ELR (cell line): ENCODE measurements around the gene AKT3.

Source experiments
- DNase-seq: peaks from one replicate; pipeline ENCODE4 v3.0.0-alpha.2; 2015; ENCODE audit warnings: low read depth

Gene AKT3

GRCh38 chr1:243487649-243488227 lies 362.3 kb downstream of the AKT3 start:
- DNase-seq: no peak

GRCh38 chr1:243487036-243487648 lies 362.9 kb downstream of the AKT3 start:
- DNase-seq: no peak

GRCh38 chr1:243483952-243484351 lies 366.1 kb downstream of the AKT3 start:
- DNase-seq: no peak

GRCh38 chr1:243483071-243483771 lies 366.8 kb downstream of the AKT3 start:
- no peak for DNase-seq

GRCh38 chr1:243482141-243483022 lies 367.7 kb downstream of the AKT3 start:
- DNase-seq: peak; percentile 19

GRCh38 chr1:243481101-243481500 lies 368.9 kb downstream of the AKT3 start:
- DNase-seq: no peak

GRCh38 chr1:243477731-243478290 lies 372.2 kb downstream of the AKT3 start:
- DNase-seq: no peak

- DNase-seq: peak; percentile 36
Measured at GRCh38 chr1:243475966-243476365, 374.1 kb downstream of the AKT3 start.

GRCh38 chr1:243474906-243475305 lies 375.1 kb downstream of the AKT3 start:
- no peak for DNase-seq

- no peak for DNase-seq
Measured at GRCh38 chr1:243474136-243474881, 375.7 kb downstream of the AKT3 start.

- no peak for DNase-seq
Measured at GRCh38 chr1:243473227-243474135, 376.6 kb downstream of the AKT3 start.

- DNase-seq: peak; percentile 35
Measured at GRCh38 chr1:243471754-243472745, 378.0 kb downstream of the AKT3 start.

- DNase-seq: no peak
Measured at GRCh38 chr1:243471026-243471685, 378.9 kb downstream of the AKT3 start.

GRCh38 chr1:243470502-243470901 lies 379.5 kb downstream of the AKT3 start:
- DNase-seq: no peak

GRCh38 chr1:243469497-243469896 lies 380.5 kb downstream of the AKT3 start:
- DNase-seq: no peak

GRCh38 chr1:243465738-243466137 lies 384.3 kb downstream of the AKT3 start:
- DNase-seq: no peak

GRCh38 chr1:243465081-243465480 lies 385.0 kb downstream of the AKT3 start:
- no peak for DNase-seq

- DNase-seq: no peak
Measured at GRCh38 chr1:243462929-243463697, 386.9 kb downstream of the AKT3 start.
